HS-5 (cell line): ENCODE measurements around the gene TWF1.

Source experiments
- DNase-seq: peaks from one replicate; pipeline ENCODE4 v3.0.0-alpha.2; 2012; ENCODE audit warnings: low read depth

Gene TWF1

GRCh38 chr12:43805860-43806736 lies at the start of gene TWF1:
TSS of gene TWF1 (minus strand) at chr12:43806317. CDS start at chr12:43806245, 72 bp downstream.
- peak; percentile 41 for DNase-seq

DNA sequence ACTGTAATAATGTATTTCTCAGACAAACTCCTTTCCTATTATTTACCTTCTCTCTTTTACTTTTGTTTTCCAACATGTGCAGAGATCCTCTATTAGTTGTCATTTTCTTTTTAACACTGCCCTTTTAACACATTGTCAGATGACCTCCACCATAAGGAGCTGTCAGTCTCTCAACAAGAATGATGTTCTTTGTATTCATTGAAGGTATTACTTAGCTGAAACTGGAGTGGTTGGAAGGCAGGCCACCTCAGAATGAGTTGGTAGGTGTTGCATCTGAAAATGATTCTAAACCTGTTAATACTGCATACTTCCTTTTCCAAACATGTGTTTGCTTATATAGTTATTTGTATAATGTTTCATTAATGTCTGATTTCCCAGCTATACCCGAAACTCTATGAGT lies 46.6 kb upstream of the TWF1 start:
- no peak for DNase-seq

DNA sequence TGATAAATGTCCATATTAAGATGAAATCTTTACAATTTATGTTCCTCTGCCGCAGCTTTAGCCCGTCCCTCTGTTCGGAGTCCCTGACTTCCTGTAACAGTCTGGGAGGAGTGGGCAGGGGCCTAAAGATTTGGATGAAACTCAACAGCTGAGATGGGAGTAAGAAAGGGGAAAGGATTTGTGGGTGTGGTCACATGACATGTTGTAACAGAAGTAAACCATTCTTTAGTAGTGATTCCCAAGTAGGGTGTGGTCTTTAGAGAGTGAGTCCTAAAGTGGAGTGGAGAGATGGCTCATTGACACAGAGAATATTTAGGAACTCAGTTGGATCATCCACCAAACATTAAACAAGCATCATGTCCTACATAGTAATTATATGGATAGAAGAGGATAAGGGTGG lies 42.7 kb upstream of the TWF1 start:
- DNase-seq = no peak

DNA sequence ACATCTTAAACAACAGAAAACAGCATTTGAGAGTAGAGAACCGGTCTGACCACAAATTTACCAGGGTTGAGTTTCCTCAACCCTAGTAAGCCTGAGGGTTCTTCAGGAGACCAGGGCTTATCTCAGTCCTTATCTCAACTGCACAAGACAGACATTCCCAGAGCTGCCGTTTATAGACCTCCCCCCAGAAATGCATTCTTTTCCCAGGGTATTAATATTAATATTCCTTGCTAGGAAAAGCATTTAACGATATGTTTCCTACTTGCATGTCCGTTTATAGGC lies 42.0 kb upstream of the TWF1 start:
- no peak for DNase-seq

DNA sequence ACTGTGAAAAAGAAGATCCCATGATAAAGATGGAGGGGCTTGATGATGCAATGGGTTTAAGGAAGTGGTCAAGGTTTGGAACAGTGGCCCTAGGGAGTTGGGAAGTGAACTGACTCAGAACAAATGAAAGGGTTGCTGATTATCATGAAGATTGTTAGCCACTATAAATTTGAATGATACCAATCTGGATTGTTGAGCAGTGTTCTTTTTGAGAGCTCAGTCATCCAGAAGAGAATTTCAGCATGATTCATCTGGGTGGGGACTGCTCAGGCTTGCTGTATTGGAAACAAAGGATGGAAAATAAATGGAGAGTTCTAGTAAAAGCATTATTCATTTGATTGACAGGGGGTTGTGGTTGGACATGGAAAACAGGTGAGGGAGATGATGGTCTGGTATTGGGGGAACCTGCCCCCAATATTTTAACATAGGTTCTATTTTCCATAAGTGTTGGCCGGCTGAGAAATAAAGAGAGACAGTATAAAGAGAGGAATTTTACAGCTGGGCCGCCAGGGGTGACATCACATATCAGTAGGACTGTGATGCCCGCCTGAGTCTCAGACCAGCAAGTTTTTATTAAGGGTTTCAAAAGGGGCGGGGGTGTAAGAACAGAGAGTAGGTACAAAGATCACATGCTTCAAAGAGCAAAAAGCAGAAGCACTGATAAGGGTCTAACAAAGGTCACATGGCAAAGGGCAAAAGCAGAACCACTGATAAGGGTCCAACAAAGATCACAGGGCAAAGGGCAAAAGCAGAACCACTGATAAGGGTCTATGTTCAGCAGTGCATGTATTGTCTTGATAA lies 41.5 kb upstream of the TWF1 start:
- peak; percentile 52 for DNase-seq

GRCh38 chr12:43842259-43842658 lies 36.1 kb upstream of the TWF1 start:
- DNase-seq = no peak

DNA sequence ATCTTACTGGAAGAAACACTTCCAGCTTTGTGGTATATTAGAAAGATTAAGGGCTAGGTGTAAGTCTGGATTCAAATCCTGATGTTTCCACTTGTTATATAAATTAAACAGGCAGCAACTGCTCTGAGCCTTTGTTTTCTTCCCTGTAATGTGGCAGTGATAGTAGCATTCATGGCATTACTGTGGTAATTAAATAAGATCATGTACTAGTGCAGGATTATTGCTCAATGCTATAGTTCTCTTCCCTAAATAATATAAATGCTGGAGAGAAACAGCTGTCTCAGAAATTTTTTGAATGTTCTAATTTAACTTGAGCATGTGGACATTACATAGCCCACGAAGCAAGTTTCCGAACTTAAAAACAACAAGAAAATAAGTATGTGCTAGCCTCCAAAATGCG lies 35.1 kb upstream of the TWF1 start:
- no peak for DNase-seq

DNA sequence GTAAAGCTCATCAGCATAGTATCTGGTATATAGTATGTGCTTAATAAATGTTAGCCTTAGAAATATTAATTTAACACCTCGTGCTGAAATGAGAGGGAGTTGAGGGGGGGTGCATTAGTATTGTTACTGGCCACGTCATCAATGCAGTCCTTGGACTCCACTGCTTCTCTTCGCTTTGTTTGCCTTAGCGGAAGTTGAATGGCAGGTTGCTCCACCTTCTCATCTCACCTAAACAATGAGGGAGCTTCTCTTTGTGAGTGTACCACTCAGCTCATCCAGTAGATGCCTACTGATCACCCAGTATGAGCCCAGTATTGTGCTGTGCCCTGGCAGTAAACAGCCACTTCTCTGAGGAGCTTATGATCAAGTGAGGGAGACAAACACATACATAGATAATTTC lies 34.2 kb upstream of the TWF1 start:
- DNase-seq = no peak

DNA sequence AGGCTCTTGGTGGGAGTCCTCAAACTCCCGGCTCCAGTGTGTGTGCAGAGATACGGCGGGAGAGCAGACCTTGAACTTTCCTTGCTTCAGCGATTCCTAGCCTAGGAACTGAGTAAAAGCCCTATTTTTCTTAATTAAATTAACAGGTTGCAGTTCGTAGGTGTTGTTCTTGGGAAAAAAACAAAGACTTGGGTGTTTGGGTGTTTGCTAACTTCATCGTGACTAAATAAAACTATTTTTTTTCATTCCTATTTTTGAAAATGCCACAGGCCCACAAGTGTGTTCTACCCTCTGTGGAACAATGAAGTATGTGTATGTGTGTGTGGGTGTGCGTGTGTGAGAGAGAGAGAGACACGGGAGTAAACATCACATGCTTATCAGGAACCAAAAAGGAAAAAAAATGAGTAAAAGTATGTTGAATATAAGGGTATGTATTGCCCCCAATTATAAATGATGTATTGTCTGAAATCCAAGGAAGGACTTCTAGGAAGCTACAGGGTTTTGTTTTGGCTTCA lies 30.4 kb upstream of the TWF1 start:
- no peak for DNase-seq

- DNase-seq = no peak
These were observed 29.7 kb upstream of the TWF1 start, which contains the start of gene TMEM117 for GRCh38 chr12:43835656-43836474. TSS of gene TMEM117 (plus strand) at chr12:43836081.

DNA sequence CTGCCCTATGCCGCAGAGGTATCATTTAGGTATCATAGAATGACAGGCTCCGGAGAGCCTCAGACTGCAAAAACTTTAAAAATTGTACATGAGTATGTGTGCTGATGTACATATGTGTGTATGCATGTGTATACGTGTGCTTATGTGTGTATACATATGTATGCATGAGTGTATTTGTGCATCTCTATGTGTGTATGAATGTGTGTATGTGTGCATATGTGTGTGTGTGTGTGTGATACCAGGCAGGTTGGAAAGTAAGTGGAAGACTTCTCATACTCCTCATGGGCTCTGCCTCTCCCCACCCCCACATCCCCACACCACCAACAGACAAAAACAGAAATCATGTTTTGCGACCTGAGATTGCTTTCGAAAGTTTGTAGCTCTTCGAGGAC lies 29.1 kb upstream of the TWF1 start:
- no peak for DNase-seq

DNA sequence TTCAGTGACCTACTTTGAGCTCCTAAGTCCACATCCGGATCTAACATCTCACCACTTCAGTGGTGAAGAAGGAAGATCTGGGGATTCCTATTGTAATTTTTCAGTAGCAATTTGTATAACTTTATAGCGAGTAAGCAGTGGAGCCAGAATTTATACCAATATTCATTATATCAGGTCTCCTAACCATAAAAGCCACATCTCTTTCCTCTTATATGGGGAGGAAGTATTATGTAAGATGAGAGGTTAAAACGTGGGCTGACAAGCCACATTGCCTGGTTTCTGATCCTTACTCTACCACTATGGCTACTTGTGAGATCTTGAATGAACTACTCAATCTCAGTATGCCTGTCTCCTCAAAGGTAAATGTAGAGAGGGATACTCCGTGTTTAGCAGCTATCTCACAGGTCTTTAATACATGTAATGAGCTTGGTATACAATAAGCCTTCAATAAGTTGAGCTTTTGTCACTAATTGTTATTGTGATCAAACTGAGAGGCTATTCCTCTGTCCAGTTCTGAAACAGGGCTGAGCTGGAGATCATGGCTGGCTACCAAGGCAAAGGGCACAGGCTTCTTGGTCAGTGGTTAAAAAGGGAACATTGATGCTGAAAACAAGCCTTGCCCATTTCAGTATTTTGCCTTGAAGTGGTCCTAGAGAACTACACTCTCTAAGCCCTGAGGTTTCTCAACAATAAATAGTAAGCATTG lies 26.5 kb upstream of the TWF1 start:
- no peak for DNase-seq

GRCh38 chr12:43827093-43827492 lies 21.0 kb upstream of the TWF1 start:
- DNase-seq = no peak

GRCh38 chr12:43826681-43827080 lies 20.6 kb upstream of the TWF1 start:
- no peak for DNase-seq

- DNase-seq = no peak
These were observed 18.2 kb upstream of the TWF1 start for GRCh38 chr12:43824207-43824775.

GRCh38 chr12:43816168-43816567 lies 10.1 kb upstream of the TWF1 start:
- no peak for DNase-seq

DNA sequence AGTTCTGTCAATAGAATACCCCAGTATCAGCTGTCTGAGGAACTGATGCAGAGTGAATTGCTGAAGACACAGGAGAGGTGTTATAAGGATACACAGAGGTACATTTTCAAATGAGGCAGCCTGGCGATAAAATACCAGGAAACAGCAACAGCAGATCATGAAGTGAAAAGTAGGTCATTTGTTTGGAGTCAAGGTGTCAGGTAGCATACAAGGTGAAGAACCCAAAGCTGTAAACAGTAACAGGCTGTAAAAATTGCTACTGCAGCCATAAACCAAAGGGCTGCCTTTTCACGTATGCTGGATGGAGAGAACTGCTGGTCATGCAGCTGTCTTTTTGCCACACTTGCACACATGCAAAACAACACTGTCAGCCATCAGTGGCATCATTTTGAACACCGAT lies 9.3 kb upstream of the TWF1 start:
- no peak for DNase-seq

DNA sequence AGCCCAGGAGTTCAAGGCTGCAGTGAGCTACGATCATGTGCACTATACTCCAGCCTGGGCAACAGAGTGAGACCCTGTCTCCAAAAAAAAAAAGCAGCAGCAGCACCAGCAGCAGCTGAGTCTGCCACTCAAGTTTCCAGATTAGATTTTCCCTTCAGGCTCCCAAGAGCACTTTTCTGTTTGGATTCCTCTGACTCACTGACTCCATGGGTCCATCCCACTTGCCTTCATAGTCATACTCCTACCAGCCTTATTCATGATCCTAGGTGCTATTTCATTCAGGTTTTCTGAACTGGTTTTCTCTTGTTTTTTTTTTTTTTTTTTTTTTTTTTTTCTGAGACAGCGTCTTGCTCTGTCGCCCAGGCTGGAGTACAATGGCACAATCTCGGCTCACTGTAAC lies 6.8 kb upstream of the TWF1 start:
- no peak for DNase-seq

GRCh38 chr12:43812057-43812456 lies 5.9 kb upstream of the TWF1 start:
- no peak for DNase-seq

DNA sequence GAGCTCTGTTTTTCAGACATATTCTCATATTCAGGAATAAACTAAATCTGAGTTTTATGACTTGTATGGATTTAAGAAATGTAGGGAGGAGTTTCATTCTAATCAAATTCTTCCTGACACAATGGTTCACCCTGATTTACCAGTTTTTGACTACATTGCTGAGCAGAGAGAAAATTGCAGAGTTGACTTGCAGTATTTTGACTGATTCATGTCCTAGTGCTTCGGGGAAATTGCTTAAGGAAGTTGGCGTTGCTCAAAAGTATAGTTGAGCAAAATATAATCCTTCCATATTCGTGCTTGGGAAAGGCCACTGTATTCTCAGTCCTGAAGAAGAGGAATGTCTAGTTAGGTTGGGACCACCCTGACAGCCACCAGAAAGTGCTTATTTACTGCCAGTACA lies 1.3 kb upstream of the TWF1 start:
- no peak for DNase-seq

GRCh38 chr12:43806737-43807072 lies 588 bp upstream of the TWF1 start:
- no peak for DNase-seq
